NCI-H2227 (cell line): ENCODE results near the gene GJD4.

Experiments used
- DNase-seq: peaks from one replicate; lab custom pipeline; 2025; ENCODE audit not compliant: unreplicated experiment; lab: John Stamatoyannopoulos, UW

The GJD4 gene

GRCh38 chr10:35605191-35605590, at the start of gene GJD4:
Gene GJD4 (plus strand): TSS chr10:35605341. CDS start chr10:35605568, 227 bp downstream.
- DNase-seq: no peak

- DNase-seq: no peak
Measured at GRCh38 chr10:35555962-35556930, 48.9 kb upstream of the GJD4 start.

GRCh38 chr10:35558276-35558675, 46.9 kb upstream of the GJD4 start:
- no peak for DNase-seq

- no peak for DNase-seq
Measured at GRCh38 chr10:35559416-35559815, 45.7 kb upstream of the GJD4 start.

GRCh38 chr10:35561715-35562114, 43.4 kb upstream of the GJD4 start:
- DNase-seq: no peak

- no peak for DNase-seq
Measured at GRCh38 chr10:35562427-35562826, 42.7 kb upstream of the GJD4 start.

- peak; percentile 65 for DNase-seq
Measured at GRCh38 chr10:35563261-35563891, 41.8 kb upstream of the GJD4 start.

- DNase-seq: no peak
Measured at GRCh38 chr10:35564341-35564968, 40.7 kb upstream of the GJD4 start.

GRCh38 chr10:35565602-35566081, 39.5 kb upstream of the GJD4 start:
- DNase-seq: no peak

- no peak for DNase-seq
Measured at GRCh38 chr10:35567951-35568350, 37.2 kb upstream of the GJD4 start.

- no peak for DNase-seq
Measured at GRCh38 chr10:35568483-35569015, 36.6 kb upstream of the GJD4 start.

GRCh38 chr10:35569111-35569707, 35.9 kb upstream of the GJD4 start:
- no peak for DNase-seq

GRCh38 chr10:35569836-35570235, 35.3 kb upstream of the GJD4 start:
- DNase-seq: no peak

- DNase-seq: no peak
Measured at GRCh38 chr10:35570397-35570796, 34.7 kb upstream of the GJD4 start.

- DNase-seq: no peak
Measured at GRCh38 chr10:35572583-35572982, 32.6 kb upstream of the GJD4 start.

GRCh38 chr10:35573796-35574195, 31.3 kb upstream of the GJD4 start:
- DNase-seq: no peak

GRCh38 chr10:35574924-35575352, 30.2 kb upstream of the GJD4 start:
- no peak for DNase-seq

GRCh38 chr10:35575640-35576039, 29.5 kb upstream of the GJD4 start:
- DNase-seq: no peak

- no peak for DNase-seq
Measured at GRCh38 chr10:35576730-35577129, 28.4 kb upstream of the GJD4 start.

- DNase-seq: no peak
Measured at GRCh38 chr10:35577926-35578617, 27.1 kb upstream of the GJD4 start.
